Astrocyte of the cerebellum (primary cell): ENCODE data around the gene DYNC1I2.
A peak's percentile ranks its signal among the peaks of the same experiment; 100 is the strongest.

Source experiments
- DNase-seq: peaks from one replicate; pipeline ENCODE4 v3.0.0-alpha.2; 2011; ENCODE audit warnings: low read depth
- H3K4me3 ChIP-seq: 2 replicates; pipeline ENCODE4 v1.5.1; 2011; ENCODE audit warnings: mild to moderate bottlenecking, low read depth, low read length, moderate library complexity
- in situ Hi-C: cut with HindIII; loops from 2 replicates; pipeline ENCODE4 v1.10.0; 2017; ENCODE audit warnings: low sequenced_read_pairs
- TF ChIP-seq, protein P1 (sequence below): IDR thresholded peaks from 2 replicates; pipeline ENCODE4 v1.5.1; 2012; ENCODE audit warnings: low read length, low read depth, moderate library complexity, mild to moderate bottlenecking; ENCODE audit errors: missing control alignments

Gene DYNC1I2

DNA sequence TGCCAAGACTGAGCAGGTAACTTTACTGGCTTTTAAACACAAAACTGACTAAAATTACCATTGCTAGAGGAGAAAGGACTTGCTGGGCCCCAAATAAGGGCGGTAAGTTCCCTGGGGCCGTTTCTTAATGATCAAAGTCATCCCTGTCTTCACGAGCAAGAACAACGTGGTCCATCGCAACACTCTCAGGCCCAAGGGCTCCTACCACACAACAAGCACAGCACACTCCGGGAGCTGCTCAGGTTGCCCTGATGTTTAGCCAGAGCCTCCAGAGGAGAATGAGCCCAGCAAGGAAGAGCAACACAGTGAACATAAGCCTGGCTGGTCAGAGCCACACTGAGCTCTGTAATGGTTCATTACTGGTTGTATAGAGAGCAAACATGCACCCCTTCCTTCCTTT lies 102.7 kb downstream of the DYNC1I2 start:
- TF ChIP-seq, protein P1, sequence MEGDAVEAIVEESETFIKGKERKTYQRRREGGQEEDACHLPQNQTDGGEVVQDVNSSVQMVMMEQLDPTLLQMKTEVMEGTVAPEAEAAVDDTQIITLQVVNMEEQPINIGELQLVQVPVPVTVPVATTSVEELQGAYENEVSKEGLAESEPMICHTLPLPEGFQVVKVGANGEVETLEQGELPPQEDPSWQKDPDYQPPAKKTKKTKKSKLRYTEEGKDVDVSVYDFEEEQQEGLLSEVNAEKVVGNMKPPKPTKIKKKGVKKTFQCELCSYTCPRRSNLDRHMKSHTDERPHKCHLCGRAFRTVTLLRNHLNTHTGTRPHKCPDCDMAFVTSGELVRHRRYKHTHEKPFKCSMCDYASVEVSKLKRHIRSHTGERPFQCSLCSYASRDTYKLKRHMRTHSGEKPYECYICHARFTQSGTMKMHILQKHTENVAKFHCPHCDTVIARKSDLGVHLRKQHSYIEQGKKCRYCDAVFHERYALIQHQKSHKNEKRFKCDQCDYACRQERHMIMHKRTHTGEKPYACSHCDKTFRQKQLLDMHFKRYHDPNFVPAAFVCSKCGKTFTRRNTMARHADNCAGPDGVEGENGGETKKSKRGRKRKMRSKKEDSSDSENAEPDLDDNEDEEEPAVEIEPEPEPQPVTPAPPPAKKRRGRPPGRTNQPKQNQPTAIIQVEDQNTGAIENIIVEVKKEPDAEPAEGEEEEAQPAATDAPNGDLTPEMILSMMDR = no peak
- in situ Hi-C loops = no loop called here
- DNase-seq = no peak
- H3K4me3 ChIP-seq = no peak overlapping the region

DNA sequence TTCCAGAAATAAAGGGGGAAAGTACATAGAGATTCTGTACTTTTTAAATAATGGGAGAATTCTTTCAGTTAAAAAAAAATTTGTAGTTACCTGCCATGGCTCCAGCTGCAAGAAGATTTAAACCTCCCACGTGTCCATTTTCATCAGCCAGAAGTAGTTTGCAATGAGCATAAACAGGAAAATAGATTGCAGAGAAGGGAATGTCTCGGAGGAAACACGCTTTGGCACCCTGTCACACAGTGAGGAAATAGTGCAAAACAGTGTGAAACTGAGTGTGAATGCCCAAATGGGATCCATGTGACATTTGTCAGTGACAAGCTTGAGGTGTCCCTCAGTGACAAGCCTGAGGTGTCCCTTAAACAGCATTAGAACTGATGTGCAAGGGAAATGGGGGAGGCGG lies 104.1 kb downstream of the DYNC1I2 start:
- no peak overlapping the region for H3K4me3 ChIP-seq
- no peak for DNase-seq
- in situ Hi-C loops = no loop called here
- TF ChIP-seq, protein P1 = no peak

DNA sequence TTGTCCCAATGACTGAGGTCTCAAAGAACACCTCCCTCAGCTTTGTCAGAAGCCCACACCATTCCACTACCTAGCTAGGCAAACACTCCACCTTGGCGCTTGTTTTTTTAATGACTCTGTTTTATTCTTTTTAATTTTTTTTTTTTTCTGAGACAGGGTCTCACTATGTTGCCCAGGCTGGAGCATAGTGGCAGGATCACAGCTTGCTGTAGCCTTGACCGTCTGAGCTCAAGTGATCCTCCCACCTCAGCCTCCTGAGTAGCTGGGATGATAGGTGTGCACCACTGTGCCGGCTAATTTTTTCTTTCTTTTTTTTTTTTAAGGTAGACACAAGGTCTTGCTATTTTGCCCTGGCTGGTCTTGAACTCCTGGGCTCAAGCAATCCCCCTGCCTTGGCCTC lies 104.9 kb downstream of the DYNC1I2 start:
- TF ChIP-seq, protein P1 = no peak
- in situ Hi-C loops = no loop called here
- DNase-seq = no peak
- H3K4me3 ChIP-seq = no peak overlapping the region

DNA sequence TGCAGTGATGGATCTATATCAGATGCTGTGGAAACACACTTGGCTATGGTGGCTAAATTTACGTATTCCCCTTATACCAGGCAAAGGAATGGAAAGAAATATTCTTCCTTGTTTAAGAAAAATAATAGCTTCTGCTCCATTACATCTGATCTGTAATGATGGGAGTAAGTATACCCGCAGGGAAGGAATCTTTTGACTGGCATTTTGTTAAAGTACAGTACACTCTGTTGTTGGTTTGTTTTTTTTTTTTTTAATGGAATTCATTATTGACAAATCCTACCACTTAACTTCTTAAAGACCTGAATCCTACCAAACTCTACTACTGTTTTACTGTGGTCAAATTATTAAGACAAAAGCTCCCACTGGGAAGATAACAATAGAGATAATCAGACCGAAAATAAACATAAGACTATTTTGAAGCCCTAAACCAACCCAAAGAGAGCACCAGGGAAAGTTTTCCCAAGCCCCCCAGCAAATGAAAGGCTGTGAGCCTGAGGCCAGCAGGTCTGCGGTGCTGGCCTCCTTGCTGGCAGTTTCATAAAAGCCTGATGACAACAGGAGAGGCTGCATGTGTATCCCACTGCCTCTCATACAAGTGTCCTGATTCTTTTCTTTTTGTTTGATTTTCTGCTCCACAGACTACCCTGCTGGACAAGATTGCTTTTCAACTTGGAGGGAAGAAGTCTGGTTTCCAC lies 105.8 kb downstream of the DYNC1I2 start:
- no peak for DNase-seq
- TF ChIP-seq, protein P1 = no peak

DNA sequence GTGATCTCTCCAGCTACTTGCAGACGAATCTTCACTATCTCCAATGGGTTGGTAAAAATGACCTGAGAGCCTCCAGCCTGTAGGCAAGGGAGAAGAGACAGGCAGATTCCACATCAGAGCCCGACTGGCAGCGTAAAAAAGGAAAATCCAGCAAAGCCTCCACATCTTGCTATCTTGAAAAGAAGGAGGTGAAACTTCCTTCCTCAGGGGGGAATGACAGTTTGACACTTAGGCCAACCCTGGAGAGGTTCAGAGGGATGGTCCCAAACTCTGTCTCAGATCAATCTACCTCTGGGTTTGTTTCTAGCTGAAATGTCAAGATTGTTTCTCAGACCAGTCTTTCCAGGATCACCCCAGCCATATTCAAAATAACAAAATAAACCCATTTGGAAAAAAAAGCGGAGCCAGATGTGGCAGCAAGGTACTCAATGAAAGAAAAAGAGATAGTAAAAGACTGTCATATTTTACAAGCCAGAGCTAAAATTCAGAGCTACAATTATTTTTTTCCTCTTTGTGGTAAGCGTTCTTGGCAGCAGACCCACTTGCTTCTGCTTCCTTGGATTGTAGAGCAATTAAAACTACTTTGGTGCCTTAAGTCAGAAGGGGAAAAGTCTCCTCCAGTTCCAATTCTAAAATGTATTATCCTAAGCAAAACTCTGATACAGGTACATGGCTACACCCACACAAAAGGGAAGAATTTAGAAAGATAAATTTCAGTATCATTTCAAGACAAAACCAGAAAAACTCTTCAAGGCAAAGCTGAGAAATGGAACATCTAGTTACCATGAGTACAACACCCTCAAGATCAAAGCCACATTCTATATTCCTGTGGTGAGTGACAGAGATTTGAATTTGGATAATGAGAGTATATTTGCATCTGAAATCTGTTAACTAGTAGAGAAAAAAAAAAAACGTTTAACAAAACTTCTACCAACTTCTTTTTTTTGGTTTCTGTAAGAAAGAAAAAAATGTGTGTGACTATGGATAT lies 106.7 kb downstream of the DYNC1I2 start:
- in situ Hi-C loops = no loop called here
- DNase-seq = peak; percentile 39
- TF ChIP-seq, protein P1 = no peak
- H3K4me3 ChIP-seq = no peak overlapping the region

More for the DNA sequence above, 105.8 kb downstream of the DYNC1I2 start:
- in situ Hi-C loops = no loop called here
- H3K4me3 ChIP-seq = no peak overlapping the region

DNA sequence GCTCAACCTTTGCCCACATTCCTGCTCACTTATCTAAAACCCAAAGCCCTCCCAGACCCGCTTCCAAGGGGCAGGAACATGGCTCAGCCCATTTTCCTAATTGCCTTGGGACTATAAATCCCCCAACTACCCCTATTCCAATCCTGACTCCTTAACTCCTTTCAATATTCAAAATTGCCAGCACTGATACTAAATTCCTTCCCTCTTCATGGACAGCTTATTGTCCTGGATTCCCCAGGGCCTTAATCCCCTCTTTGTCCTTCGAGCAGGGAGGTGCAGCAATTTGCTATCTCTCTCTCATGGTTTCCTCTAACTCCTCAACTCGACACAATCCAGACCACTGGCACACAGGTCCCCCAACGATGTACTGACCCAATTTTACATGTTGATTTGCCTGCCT lies 107.6 kb downstream of the DYNC1I2 start:
- DNase-seq = no peak
- in situ Hi-C loops = no loop called here
- H3K4me3 ChIP-seq = no peak overlapping the region
- TF ChIP-seq, protein P1 = no peak
